ENCODE measurements around the gene HCN3. TPM values are rescaled to one million over a fixed set of nuclear protein-coding genes. Genes with fewer than 3 reads are reported as not detected.
"Not testable (repeated sequence)": the region's sequence is repeated elsewhere in the genome, so short reads cannot be mapped to it uniquely, and the experiment has no call there.

HCN3 gene
- total and polyA plus RNA-seq, 2 donors from 2014 or later = 3.3 to 4.5 TPM

- H3K4me1 ChIP-seq (ENCODE audit: control insufficient read depth in 2 of 3, insufficient read depth in 2 of 3, low read depth in 1 of 3, low read length in 3 of 3) = peaks cover 0 to 12% (median 0%) of the 10 kb centered on the region in 3 donors
- H3K9me3 ChIP-seq (ENCODE audit: control insufficient read depth in 2 of 3, insufficient read depth in 1 of 3, low read length in 3 of 3) = no peaks in the 10 kb centered on the region
- no peak overlapping the region for H3K9ac ChIP-seq (ENCODE audit: low read length in 3 of 3)
- H3K27ac ChIP-seq (ENCODE audit: low read depth in 2 of 2, low read length in 2 of 2) = no peak overlapping the region
- FAIRE-seq (no peak), DNase-seq (peak in 1 of 5 donors; percentile 79)
- intact Hi-C loops (cut with DNase I) = no loop called here
- H3K36me3 ChIP-seq (ENCODE audit: control insufficient read depth in 2 of 3, insufficient read depth in 3 of 3, low read length in 3 of 3) = peaks cover 2 to 15% (median 12%) of the 10 kb centered on the region in 3 donors
- H3K4me3 ChIP-seq (ENCODE audit: low read length in 3 of 3) = no peak overlapping the region
- H3K27me3 ChIP-seq (ENCODE audit: control insufficient read depth, insufficient read depth, low read length) = no peaks in the 10 kb centered on the region
- TF ChIP-seq, protein P1, sequence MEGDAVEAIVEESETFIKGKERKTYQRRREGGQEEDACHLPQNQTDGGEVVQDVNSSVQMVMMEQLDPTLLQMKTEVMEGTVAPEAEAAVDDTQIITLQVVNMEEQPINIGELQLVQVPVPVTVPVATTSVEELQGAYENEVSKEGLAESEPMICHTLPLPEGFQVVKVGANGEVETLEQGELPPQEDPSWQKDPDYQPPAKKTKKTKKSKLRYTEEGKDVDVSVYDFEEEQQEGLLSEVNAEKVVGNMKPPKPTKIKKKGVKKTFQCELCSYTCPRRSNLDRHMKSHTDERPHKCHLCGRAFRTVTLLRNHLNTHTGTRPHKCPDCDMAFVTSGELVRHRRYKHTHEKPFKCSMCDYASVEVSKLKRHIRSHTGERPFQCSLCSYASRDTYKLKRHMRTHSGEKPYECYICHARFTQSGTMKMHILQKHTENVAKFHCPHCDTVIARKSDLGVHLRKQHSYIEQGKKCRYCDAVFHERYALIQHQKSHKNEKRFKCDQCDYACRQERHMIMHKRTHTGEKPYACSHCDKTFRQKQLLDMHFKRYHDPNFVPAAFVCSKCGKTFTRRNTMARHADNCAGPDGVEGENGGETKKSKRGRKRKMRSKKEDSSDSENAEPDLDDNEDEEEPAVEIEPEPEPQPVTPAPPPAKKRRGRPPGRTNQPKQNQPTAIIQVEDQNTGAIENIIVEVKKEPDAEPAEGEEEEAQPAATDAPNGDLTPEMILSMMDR (IDR thresholded peaks at IDR 0.05; ENCODE audit: borderline replicate concordance, extremely low read depth, insufficient read depth) = no peak
Measured at GRCh38 chr1:155326631-155327037, 49.4 kb downstream of the HCN3 start.

GRCh38 chr1:155327981-155328380, 50.7 kb downstream of the HCN3 start:
- Histone ChIP-seq H3K27me3 (ENCODE audit: control insufficient read depth, insufficient read depth, low read length) (no peaks in the 10 kb centered on the region), H3K27ac (ENCODE audit: low read depth in 2 of 2, low read length in 2 of 2) (no peak overlapping the region), H3K4me3 (ENCODE audit: low read length in 3 of 3) (no peak overlapping the region), H3K9me3 (ENCODE audit: control insufficient read depth in 2 of 3, insufficient read depth in 1 of 3, low read length in 3 of 3) (no peaks in the 10 kb centered on the region), H3K9ac (ENCODE audit: low read length in 3 of 3) (no peak overlapping the region), H3K36me3 (ENCODE audit: control insufficient read depth in 2 of 3, insufficient read depth in 3 of 3, low read length in 3 of 3) (peaks cover 2 to 15% (median 12%) of the 10 kb centered on the region in 3 donors), H3K4me1 (ENCODE audit: control insufficient read depth in 2 of 3, insufficient read depth in 2 of 3, low read depth in 1 of 3, low read length in 3 of 3) (peaks cover 0 to 6% (median 0%) of the 10 kb centered on the region in 3 donors)
- DNase-seq (no peak), FAIRE-seq (no peak)
- intact Hi-C loops (cut with DNase I) = no loop called here
- TF ChIP-seq, protein P1 (IDR thresholded peaks at IDR 0.05; ENCODE audit: borderline replicate concordance, extremely low read depth, insufficient read depth) = no peak

- H3K27ac ChIP-seq (ENCODE audit: low read depth in 2 of 2, low read length in 2 of 2); H3K4me3 ChIP-seq (ENCODE audit: low read length in 3 of 3); H3K4me1 ChIP-seq (ENCODE audit: control insufficient read depth in 2 of 3, insufficient read depth in 2 of 3, low read depth in 1 of 3, low read length in 3 of 3); intact Hi-C loops (cut with DNase I); DNase-seq; H3K27me3 ChIP-seq (ENCODE audit: control insufficient read depth, insufficient read depth, low read length); H3K9ac ChIP-seq (ENCODE audit: low read length in 3 of 3); H3K9me3 ChIP-seq (ENCODE audit: control insufficient read depth in 2 of 3, insufficient read depth in 1 of 3, low read length in 3 of 3); FAIRE-seq: not testable (repeated sequence)
- H3K36me3 ChIP-seq (ENCODE audit: control insufficient read depth in 2 of 3, insufficient read depth in 3 of 3, low read length in 3 of 3) = peaks cover 2 to 15% (median 12%) of the 10 kb centered on the region in 3 donors
Measured at GRCh38 chr1:155328856-155329255, 51.6 kb downstream of the HCN3 start.

GRCh38 chr1:155329980-155330598, 52.8 kb downstream of the HCN3 start:
- H3K4me1 ChIP-seq (ENCODE audit: control insufficient read depth in 2 of 3, insufficient read depth in 2 of 3, low read depth in 1 of 3, low read length in 3 of 3) = peaks cover 0 to 8% (median 0%) of the 10 kb centered on the region in 3 donors
- FAIRE-seq = no peak
- TF ChIP-seq, protein P1 (IDR thresholded peaks at IDR 0.05; ENCODE audit: borderline replicate concordance, extremely low read depth, insufficient read depth) = no peak
- H3K9ac ChIP-seq (ENCODE audit: low read length in 3 of 3) = no peak overlapping the region
- intact Hi-C loops (cut with DNase I) = no loop called here
- no peak overlapping the region for H3K27ac ChIP-seq (ENCODE audit: low read depth in 2 of 2, low read length in 2 of 2)
- no peaks in the 10 kb centered on the region for H3K9me3 ChIP-seq (ENCODE audit: control insufficient read depth in 2 of 3, insufficient read depth in 1 of 3, low read length in 3 of 3)
- no peak for DNase-seq
- no peak overlapping the region for H3K4me3 ChIP-seq (ENCODE audit: low read length in 3 of 3)
- H3K36me3 ChIP-seq (ENCODE audit: control insufficient read depth in 2 of 3, insufficient read depth in 3 of 3, low read length in 3 of 3) = peaks cover 6 to 21% (median 15%) of the 10 kb centered on the region in 3 donors
- no peaks in the 10 kb centered on the region for H3K27me3 ChIP-seq (ENCODE audit: control insufficient read depth, insufficient read depth, low read length)
